HG02884 (cell line): Measurements from ENCODE around the gene NUP153.

Experiments
- ATAC-seq: cut with Tn5 transposase; IDR thresholded peaks from one replicate; pipeline ENCODE4 v1.9.1; 2021; ENCODE audit warnings: mild to moderate bottlenecking, moderate library complexity; ENCODE audit not compliant: unreplicated experiment

NUP153 gene

DNA sequence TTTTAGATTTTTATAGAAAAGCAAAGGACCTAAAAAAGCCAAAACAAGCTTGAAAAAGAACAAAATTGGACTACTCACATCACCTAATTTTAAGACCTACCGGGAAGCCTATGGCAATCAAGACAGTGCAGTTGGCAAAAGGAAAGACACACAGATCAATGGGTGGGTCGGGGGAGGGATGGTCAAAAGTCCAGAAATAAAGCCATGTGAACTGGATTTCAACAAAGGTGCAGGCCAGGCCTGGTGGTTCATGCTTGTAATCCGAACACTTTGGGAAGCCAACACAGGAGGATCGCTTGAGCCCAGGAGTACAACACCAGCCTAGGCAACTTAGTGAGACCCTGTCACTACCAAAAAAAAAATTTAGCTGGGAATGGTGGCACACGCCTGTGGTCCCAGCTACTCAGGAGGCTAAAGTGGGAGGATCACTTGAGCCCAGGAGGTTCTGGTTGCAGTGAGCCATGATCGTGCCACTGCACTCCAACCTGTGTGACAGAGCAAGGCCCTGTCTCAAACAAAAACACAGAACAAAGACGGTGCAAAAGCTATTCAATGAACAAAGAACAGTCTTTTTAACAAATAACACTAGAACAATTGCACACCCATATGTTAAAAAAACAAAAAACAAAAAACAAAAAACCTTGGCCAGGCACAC is 34.5 kb downstream of the NUP153 start:
- no peak for ATAC-seq

DNA sequence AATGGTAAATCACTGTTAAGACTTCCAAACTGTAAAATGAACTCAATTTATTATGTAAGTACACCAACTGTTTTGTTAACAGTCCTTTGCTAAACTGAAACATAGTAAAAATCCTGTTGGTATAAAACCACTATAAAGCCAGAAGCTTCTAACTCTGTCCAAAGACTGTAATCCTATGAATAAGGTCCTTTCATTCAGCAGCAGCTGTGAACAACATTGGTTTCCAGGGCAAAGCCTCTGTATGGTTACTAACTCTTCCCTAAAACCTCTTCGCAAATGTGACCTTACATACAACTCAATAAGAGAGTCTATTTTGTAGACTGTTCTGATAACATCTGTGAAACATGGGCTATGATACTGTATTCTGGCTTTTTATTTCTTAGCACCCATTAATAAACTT is 40.1 kb downstream of the NUP153 start:
- ATAC-seq = no peak

DNA sequence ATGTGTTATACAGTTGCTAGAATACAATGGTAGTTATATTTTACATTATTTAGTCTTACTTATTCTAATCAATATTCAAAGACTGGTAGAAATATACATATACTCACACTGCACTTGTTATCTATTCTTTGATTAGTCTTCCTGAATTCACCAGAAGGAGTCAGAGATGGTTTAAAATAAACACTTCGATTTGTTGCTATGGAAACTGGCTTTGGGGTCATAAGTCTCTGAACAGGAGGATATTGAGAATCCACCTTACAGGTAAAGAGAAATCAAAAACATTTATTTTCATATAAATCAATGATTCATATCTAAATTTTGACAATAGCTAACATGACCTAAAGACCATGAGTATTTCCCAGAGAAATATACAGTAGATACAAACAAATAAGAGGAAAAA is 41.6 kb downstream of the NUP153 start:
- no peak for ATAC-seq

DNA sequence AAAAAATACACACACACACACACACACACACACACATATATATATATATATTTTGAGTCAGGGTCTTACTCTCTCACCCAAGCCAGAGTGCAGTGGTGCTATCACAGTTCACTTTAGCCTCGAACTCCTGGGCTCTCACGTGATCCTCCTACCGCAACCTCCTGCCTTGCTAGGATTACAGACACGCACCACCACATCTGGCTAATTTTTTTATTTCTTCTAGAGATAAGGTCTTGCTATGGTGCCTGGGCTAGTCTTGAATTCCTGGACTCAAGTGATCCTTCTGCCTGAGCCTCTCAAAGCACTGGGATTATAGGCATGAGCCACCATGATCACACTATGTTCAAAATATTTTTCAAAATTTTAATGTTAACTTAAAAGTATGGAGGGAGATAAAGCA is 43.5 kb downstream of the NUP153 start:
- ATAC-seq = no peak

DNA sequence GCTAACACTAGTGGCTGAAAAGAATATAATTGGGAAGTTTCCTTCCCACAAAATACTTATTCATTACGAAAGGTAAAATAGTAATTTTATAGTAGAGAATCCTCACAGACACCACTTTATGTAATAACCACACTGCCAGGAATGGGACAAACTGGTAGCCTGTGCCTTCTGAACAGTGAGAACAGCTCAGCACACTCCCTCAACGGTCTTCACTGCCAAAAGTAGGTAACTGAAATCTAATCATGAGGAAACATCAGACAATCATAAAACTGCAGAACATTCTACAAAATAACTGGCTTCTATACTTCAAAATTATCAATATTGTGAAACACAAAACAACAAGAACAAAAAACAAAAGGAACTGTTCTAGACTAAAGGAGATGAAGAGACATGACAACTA is 44.1 kb downstream of the NUP153 start:
- ATAC-seq = no peak

DNA sequence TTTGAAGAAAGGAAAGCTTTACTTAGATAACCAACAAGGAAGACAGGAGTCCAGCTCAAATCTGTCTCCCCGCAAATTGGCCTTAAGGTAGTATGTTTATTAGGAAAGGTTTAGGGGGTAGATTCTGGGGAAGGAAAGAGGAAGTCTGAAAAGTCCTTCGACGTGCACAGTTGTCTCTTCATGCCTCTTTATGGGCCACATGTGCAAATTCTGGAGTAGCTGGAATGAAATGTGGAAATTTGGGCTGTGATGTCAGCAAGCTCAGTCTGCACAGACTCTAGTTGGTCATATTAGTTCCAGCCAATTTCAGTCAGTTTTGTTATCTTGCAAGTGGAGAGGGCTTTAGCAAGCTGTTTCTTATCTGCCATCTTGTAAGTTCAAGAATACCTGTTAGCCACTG is 50.1 kb downstream of the NUP153 start:
- no peak for ATAC-seq

DNA sequence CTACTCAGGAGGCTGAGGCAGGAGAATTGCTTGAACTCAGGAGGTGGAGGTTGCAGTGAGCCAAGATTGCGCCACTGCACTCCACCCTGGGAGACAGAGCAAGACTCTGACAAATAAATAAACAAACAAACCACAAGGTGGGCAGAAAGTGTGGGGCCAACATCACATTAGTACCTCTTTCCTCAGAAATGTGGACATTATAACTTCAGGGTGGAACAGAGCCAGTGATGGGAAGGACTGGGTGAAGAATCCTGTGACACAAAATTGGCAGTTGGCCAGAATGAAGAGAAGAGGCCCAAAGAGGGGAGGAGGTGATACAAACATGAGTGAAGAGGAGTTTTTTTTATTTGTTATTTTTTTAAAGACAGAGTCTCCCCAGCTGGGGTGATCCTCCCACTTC is 50.6 kb downstream of the NUP153 start:
- ATAC-seq = no peak

DNA sequence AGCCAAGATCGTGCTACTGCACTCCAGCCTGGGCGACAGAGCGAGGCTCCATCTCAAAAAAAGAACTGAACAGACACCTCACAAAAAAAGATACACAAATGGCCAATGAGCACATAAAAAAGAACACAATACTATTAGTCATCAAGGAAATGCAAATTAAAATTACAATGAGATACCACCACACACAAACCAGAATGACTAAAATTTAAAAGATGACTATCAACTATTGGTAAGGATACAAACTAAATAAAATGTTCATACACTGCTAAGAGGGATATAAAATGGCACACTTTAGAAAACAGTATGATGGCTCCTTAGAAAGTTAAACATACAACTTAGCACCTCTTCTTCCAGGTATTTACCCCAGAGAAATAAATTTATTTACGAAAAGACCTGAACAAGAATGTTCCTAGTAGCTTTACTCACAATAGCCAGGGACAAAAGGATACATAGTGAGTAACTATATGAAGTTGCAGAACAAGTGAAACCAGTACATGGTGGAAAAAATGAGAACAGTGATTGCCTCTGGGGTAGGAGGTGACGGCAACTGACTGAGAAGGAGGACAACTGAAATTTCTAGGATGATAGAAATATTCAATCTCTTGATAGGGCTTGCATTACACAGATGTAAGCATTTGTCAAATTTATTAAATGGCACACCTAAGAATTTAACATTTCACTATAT is 53.4 kb downstream of the NUP153 start:
- no peak for ATAC-seq

DNA sequence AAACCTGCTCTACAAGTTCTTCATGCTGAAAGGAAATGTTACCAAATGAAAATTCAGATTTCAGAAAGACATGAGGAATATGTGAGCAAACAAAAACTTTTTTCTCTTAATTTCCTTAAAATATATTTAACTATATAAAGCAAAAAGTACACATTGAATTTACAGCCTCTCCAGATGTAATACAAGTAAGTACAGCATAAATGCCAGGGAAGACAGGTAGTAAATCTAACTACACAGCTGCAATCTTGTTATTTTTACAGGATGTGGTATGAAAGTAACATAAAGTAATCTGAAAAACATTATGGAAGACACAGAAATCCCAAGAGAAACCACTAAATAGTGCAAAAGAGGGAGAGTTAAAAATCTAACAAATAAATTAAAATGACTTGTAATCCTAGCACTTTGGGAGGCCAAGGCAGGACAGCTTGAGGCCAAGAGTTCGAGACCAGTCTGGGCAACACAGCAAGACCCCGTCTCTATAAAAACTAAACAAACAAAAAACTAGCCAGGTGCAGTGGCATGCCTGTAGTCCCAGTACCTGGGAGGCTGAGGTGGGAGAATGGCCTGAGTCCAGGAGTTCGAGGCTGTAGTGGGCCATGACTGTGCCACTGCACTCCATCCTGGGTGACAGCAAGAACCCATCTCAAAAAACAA is 55.9 kb downstream of the NUP153 start:
- no peak for ATAC-seq

DNA sequence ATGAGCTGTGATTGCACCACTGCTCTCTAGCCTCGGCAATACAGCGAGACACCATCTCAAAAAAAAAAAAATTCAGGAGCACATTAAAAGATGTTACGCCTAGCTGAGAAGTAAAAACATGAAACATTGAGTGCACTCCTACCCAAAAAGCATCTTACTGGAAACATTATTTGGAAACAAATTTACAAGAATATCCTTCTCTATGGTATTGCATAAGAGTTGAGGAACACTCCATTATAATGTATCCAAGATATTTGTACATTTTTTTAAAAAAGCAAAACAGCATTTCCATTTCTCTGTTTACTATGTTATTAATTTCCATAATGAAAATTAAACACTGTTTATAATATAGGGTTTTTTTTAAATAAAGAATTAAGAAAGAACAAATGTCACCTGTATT is 58.0 kb downstream of the NUP153 start:
- ATAC-seq = no peak

DNA sequence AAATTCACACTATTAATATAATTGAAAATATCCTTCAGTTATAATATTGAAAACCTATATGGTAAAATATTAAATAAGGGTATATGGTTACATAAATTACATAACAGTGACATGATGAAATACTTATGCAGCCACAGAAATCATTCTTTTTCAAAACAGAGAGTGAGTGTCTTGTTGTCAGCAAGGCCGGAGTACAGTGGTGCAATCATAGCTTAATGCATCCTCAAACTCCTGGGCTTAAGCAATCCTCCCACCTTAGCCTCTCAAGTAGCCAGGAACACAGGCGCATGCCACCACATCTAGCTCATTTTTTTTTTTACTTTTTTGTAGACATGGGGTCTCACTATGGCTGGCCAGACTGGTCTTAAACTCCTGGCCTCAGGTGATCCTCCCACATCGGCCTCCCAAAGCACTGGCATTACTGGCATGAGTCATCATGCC is 66.2 kb downstream of the NUP153 start:
- no peak for ATAC-seq

DNA sequence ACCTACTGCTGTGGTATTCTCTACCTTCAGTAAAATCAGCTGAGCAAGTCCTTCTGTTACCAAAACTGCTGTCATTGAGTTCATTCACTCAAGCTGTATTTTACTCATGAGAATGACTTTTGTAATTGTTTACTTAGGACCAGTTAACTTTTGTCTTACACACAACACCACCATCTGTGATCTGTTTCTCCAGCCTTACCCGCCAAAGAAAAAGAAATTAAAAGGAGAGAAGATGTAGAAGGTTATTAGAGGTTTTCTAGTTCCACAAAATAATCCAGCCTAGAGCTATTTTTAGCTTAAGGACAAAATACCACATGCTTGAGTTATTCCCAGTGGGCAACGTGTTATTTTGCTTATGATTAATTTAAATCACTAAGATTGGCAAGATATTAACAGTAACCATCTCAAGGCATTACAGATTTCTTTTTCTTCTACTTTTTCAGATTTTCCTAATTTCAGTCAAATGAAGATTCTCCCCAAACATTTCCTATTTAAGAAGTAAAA is 68.5 kb downstream of the NUP153 start:
- no peak for ATAC-seq

DNA sequence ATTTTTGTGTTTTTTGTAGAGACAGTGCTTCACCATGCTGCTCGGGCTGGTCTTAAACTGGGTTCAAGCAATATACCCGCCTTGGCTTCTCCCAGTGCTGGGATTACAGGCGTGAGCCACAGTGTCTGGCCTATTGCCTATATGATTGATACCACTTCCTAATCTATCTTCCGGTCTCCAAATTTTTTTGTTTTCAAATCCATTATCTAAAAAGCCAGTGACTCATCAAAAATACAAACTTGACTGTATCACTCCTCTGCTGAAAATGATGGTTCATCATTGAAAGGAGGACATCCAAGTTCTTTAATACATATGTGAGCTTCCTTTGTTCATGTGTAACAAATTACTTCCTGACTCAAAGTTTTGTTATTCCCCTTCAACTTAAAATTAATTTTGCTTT is 71.2 kb downstream of the NUP153 start:
- no peak for ATAC-seq

DNA sequence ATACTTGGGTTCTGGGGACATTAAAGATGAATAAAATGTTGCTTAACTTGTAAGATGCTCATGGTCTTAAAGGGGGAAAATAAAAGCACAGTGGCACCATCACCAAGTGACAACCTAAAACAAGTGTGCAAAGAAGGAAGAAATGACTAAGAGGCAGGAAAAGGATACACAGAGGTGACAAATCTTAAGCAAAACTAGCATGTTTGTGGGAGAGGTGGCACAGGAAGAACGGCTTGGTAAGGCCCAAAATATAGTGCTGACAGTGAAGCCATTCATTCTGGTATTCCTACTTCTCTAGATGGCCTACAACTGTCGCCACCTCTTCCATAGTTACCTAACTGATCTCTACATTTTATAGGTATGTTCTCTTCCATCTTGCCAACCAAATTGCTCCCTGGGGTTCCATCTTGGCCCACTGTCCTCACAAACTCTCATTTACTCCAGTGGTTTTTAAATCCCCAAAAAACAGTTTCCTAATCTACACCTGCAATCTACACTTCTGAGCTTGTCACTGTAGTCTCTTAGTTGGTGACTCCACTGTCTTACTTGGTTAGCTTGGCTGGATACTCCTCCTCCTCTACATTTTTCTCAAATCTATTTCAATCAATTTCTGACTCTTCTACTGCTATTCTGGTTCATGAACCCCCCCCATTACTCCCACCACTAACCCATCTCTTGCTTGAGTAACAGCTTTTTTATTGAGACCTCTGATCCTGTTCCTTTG is 73.1 kb downstream of the NUP153 start:
- ATAC-seq = no peak

DNA sequence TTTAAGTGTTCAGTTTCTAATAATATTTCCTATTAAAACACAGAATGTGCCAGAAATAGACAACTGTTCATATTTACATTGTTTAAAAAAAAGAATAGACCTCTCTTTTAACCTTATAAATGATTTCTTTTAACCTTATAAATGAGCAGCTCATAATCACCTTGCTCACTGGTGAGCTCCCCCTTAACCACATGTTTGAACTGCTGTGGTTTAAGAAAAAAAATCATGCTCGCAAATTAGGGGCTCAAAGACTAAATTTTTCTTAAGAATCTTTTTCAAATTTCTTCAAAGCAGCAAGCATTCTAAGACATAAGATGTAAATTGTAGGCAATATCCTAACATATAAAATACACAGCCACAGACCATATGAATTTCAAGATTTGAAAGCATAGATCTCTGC is 73.8 kb downstream of the NUP153 start:
- no peak for ATAC-seq

DNA sequence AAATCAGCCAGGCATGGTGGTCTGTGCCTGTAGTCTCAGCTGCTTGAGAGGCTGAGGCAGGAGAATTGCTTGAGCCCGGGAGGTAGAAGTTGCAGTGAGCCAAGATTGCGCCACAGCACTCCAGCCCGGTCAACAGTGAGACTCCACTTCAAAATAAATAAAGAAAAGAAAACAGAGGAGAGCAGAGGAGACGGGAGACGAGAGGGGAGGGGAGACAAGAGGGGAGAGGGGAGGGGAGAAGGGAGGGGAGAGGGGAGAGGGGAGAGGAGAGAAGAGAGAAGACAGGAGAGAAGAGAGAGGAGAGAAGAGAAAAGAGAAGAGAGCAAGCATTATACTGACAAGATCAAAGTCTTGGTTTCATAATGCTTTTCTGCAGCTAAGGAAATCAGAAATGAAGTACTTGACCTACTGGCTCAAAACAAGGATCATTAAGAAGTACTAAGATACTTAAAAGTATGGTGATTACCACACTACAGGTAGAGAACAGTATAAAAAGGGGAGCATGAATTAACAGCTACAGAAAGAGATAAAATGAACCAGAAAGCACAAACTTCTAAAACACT is 76.1 kb downstream of the NUP153 start:
- ATAC-seq = no peak

DNA sequence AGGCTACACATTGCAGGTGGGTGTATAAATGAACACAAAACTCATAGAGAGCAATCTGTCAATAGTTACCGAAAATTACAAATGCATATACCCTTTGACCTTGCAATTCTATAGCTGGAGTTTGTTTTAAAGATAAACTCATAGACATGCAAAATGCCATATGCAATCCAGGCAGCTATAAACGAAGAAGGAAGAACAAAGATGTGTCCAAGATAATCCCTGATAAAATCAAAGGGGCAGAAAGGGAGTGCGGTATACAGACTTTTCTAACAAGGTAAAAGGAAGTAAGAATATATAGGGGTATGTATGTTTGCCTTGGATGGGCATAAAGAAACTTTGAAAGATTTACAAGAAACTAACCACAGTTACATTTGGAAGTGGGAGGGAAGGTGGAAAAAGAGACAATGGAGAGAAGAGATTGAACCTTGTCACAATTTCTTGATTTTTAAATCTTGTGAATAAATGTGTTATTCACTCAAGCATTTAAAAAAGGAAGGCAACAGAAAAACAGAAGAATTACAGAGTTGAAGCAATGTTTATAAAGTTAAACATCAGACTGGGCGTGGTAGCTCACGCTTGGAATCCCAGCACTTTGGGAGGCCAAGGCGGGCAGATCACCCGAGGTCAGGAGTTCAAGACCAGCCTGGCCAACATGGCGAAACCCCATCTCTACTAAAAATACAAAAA is 76.8 kb downstream of the NUP153 start:
- no peak for ATAC-seq

DNA sequence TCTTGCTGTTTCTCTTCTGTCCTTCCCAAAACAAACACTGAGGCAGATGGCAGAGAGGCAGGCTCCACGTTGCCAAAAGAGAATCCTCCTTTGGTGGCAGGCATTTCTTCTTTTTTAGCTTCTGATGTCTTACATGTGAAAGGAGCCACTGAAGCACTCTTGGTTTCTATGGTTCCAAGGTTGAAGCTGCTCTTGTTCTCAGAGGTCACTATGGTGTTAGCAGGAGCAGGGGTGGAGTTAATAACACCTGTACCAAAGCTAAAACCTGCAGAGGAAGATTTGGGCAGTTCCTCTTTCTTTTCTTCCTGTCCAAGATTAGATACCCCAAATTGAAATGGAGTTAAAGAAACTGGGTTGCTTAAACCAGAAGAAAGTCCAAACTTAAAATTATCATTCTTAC is 77.9 kb downstream of the NUP153 start:
- ATAC-seq = peak; percentile 69

DNA sequence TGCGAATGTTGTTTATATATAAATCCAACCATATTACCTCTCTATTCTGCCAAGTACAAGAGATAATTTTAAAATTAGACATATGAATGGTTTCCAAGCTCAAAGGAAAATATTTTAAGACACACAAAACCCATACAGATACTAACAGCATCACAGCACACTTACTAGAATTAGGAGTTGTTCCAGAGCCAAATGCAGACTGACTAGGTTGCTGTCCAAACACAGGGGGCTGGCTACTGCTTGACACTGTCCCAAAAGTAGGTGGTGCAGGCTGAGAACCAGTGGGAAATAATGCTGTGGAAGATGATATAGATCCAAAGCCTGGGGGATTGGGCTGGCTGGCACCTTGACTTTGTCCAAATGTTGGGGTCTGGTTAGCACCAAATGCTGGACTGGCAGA is 82.3 kb downstream of the NUP153 start:
- ATAC-seq = no peak

DNA sequence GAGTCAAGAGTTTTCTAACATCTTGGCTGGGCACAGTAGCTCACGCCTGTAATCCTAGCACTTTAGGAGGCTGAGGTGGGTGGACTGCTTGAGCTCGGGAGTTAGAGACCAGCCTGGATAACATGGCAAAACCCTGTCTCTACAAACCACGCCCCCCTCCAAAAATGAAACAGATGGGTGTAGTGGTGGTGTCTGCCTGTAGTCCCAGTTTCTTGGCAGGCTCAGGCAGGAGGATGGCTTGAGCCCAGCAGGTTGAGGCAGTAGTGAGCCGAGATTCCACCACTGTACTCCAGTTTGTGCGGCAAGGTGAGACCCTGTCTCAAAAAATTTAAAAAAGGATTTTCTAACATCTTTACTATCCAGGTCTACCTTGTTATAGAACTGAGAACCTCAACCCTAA is 84.6 kb downstream of the NUP153 start:
- ATAC-seq = no peak

DNA sequence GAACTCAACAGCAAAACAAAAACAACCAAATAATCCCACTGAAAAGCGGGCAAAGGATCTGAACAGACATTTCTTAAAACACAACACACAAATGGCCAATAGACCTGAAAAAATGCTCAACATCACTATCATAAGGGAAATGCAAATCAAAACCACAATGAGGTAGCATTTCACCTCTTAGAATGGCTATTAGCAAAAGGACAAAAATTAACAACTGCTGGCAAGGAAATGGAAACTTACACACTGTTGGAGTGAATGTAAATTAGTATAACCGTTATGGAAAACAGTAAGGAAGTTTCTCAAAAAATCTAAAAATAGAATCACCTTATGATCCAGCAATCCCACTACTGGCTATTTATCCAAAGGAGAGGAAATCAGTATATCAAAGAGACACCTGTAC is 85.7 kb downstream of the NUP153 start:
- peak; percentile 80 for ATAC-seq
